ENCODE data around the gene RUFY1. TPM values are rescaled to one million over a fixed set of nuclear protein-coding genes. Genes with fewer than 3 reads are reported as not detected.
A peak's percentile ranks its signal among the peaks of the same experiment; 100 is the strongest.

RUFY1 gene
- total RNA-seq, 1 experiment from 2014 or later = 45.7 TPM

DNA sequence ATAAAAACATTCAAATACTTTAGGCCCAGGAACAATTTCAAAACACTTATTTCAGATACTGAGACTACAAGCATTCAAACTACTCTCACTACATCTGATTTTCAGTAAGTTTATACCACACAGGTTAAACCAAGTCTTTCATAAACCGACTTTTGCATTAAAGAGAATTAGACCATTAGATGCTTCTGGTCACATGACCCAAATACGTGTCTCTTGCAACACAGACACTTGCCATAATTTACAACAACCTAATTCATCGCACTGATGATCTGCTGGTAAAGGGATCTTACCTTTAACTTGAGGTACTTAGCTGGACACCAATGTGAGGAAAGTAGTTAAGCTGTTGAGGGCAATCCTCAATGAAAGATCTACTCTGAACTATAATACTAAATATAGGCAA is 69.9 kb downstream of the RUFY1 start:
- Histone ChIP-seq H2AFZ (ENCODE audit: low read length) (no peak overlapping the region), H4K20me1 (ENCODE audit: control insufficient read depth, insufficient read depth, insufficient read length) (no peaks in the 10 kb centered on the region), H3K27me3 (ENCODE audit: insufficient read depth, low read length) (no peaks in the 10 kb centered on the region), H2BK12ac (ENCODE audit: insufficient read length, low read depth, low read length) (no peak overlapping the region), H3K4me1 (ENCODE audit: insufficient read depth, low read length) (peaks cover 7% of the 10 kb centered on the region), H3K9me3 (ENCODE audit: control insufficient read depth, low read depth, low read length) (no peaks in the 10 kb centered on the region), H3K14ac (ENCODE audit: insufficient read depth, low read length) (no peak overlapping the region), H3K4me2 (ENCODE audit: insufficient read depth, insufficient read length, low read length) (peak overlapping the region; percentile 91), H2BK5ac (ENCODE audit: insufficient read length, low read length) (no peak overlapping the region), H3K56ac (ENCODE audit: insufficient read length, low read depth, low read length) (no peak overlapping the region), H2AK5ac (ENCODE audit: insufficient read length, low read length) (no peak overlapping the region), H3K23ac (ENCODE audit: insufficient read length, low read depth, low read length) (no peak overlapping the region), H4K91ac (ENCODE audit: insufficient read length, low read depth, low read length) (no peak overlapping the region), H2BK15ac (ENCODE audit: low read depth, low read length) (no peak overlapping the region), H4K8ac (replicated peaks; ENCODE audit: insufficient read length, low read depth, low read length) (no peak overlapping the region), H2BK120ac (ENCODE audit: low read depth, low read length, poor library complexity, severe bottlenecking) (no peak overlapping the region), H3T11ph (ENCODE audit: low read length) (no peak overlapping the region), H3K9ac (ENCODE audit: extremely low read depth, insufficient read length, low read length) (no peak overlapping the region), H4K5ac (ENCODE audit: insufficient read length, low read depth, low read length) (no peak overlapping the region), H3K18ac (ENCODE audit: insufficient read length, low read depth, low read length) (no peak overlapping the region), H3K4ac (ENCODE audit: low read depth, low read length) (no peak overlapping the region), H3K27ac (ENCODE audit: insufficient read length, low read depth, low read length) (no peak overlapping the region), H3K79me1 (ENCODE audit: insufficient read depth, low read depth, low read length, poor library complexity, severe bottlenecking) (peaks cover 10% of the 10 kb centered on the region), H3K79me2 (ENCODE audit: insufficient read depth, low read length) (peaks cover 29% of the 10 kb centered on the region), H3K23me2 (ENCODE audit: insufficient read length, low read depth, low read length, poor library complexity, severe bottlenecking) (peaks cover 9% of the 10 kb centered on the region), H2BK20ac (ENCODE audit: low read depth, low read length, poor library complexity, severe bottlenecking) (no peak overlapping the region)
- Mint-ChIP-seq H3K27me3 (ENCODE audit: low read depth) (peaks cover 3% of the 10 kb centered on the region; the same call in 1 of the 2 replicates), H3K4me3 (peak overlapping the region; percentile 93 to 98), H3K36me3 (ENCODE audit: insufficient read depth in 1 of 3, low read depth in 3 of 3) (peaks cover 65 to 81% (median 80%) of the 10 kb centered on the region in 3 experiments), H3K27ac (peak overlapping the region in 1 of 3 experiments; percentile 93; a peak in 4 of 7 replicates), H3K4me1 (peaks cover 50 to 60% of the 10 kb centered on the region in 2 experiments), H3K9me3 (peaks cover 2 to 3% of the 10 kb centered on the region in 2 experiments; a peak in 3 of 5 replicates)
- no CpG with 5 or more reads among the region's 3 CpGs for WGBS (ENCODE audit: extremely low coverage, insufficient read length, low lambda C conversion rate)
- TF ChIP-seq, protein P1, sequence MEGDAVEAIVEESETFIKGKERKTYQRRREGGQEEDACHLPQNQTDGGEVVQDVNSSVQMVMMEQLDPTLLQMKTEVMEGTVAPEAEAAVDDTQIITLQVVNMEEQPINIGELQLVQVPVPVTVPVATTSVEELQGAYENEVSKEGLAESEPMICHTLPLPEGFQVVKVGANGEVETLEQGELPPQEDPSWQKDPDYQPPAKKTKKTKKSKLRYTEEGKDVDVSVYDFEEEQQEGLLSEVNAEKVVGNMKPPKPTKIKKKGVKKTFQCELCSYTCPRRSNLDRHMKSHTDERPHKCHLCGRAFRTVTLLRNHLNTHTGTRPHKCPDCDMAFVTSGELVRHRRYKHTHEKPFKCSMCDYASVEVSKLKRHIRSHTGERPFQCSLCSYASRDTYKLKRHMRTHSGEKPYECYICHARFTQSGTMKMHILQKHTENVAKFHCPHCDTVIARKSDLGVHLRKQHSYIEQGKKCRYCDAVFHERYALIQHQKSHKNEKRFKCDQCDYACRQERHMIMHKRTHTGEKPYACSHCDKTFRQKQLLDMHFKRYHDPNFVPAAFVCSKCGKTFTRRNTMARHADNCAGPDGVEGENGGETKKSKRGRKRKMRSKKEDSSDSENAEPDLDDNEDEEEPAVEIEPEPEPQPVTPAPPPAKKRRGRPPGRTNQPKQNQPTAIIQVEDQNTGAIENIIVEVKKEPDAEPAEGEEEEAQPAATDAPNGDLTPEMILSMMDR (conservative IDR thresholded peaks at IDR 0.05) = no peak
- no peak for DNase-seq

Measured in H9 (cell line).